A673 (cell line): ENCODE measurements around the gene C20orf144. TPM values are rescaled to one million over a fixed set of nuclear protein-coding genes. Genes with fewer than 3 reads are reported as not detected.

Source experiments
- BruUV-seq: library from RNA; stranded (reverse); fragments of 400-500 nt; replicated peaks from 2 replicates; lab custom pipeline; 2021; lab: Mats Ljungman, UMichigan
- CTCF ChIA-PET: fragments of 300-600 bp; sonication (Branson Sonifier 250); formaldehyde crosslinking; loops from one replicate; lab custom pipeline; 2022; ENCODE audit warnings: antibody characterized with exemption; lab: Charles Lee
- POLR2A ChIA-PET: fragments of 300-600 bp; sonication (Branson Sonifier 250); formaldehyde crosslinking; loops from one replicate; lab custom pipeline; 2022; ENCODE audit warnings: antibody characterized with exemption; ENCODE audit not compliant: low non-redundant PET; lab: Charles Lee
- DNase-seq: peaks from one replicate; pipeline ENCODE4 v3.0.0-alpha.2; 2015; ENCODE audit warnings: low spot score
- H3K27ac ChIP-seq: fragments of 200-600 bp; sonication (generic); 2 replicates; pipeline ENCODE4 v1.5.1; 2016; ENCODE audit warnings: mixed run types, low read depth, mild to moderate bottlenecking, mixed read lengths, antibody characterized with exemption, low read length; ENCODE audit not compliant: poor library complexity, severe bottlenecking
- H3K27me3 ChIP-seq: fragments of 200-600 bp; sonication (generic); replicated peaks from 2 replicates; pipeline ENCODE4 v1.6.1; 2017; ENCODE audit warnings: mixed run types, low read depth, mild to moderate bottlenecking, mixed read lengths, antibody characterized with exemption, low read length; ENCODE audit not compliant: insufficient read depth, poor library complexity
- H3K36me3 ChIP-seq: fragments of 200-600 bp; sonication (generic); 2 replicates; pipeline ENCODE4 v1.6.1; 2016; ENCODE audit warnings: mixed run types, mild to moderate bottlenecking, mixed read lengths, antibody characterized with exemption, low read length; ENCODE audit not compliant: insufficient read depth, poor library complexity, severe bottlenecking
- H3K4me1 ChIP-seq: fragments of 200-600 bp; sonication (generic); 2 replicates; pipeline ENCODE4 v1.6.1; 2017; ENCODE audit warnings: mixed run types, mild to moderate bottlenecking, mixed read lengths, antibody characterized with exemption, low read length; ENCODE audit not compliant: insufficient read depth, poor library complexity, severe bottlenecking
- H3K4me3 ChIP-seq: fragments of 200-600 bp; sonication (generic); 2 replicates; pipeline ENCODE4 v1.5.1; 2016; ENCODE audit warnings: low read depth, mixed run types, mild to moderate bottlenecking, mixed read lengths, low read length; ENCODE audit not compliant: poor library complexity, severe bottlenecking
- H3K9me3 ChIP-seq: fragments of 200-600 bp; sonication (generic); 2 replicates; pipeline ENCODE4 v1.6.1; 2016; ENCODE audit warnings: mixed run types, low read depth, mild to moderate bottlenecking, mixed read lengths, antibody characterized with exemption, low read length; ENCODE audit not compliant: poor library complexity, severe bottlenecking
- CTCF ChIP-seq: fragments of 300-800, 200-600 bp; sonication (generic); conservative IDR thresholded peaks from 2 replicates; pipeline ENCODE4 v1.5.1; 2017; ENCODE audit warnings: low read depth, mild to moderate bottlenecking, antibody characterized with exemption, low read length, moderate library complexity, mixed read lengths
- EZH2 ChIP-seq: fragments of 200-600 bp; sonication (generic); IDR thresholded peaks from 2 replicates; pipeline ENCODE4 v1.6.1; 2017; ENCODE audit warnings: borderline replicate concordance, low read depth, mild to moderate bottlenecking, mixed read lengths, antibody characterized with exemption, low read length; ENCODE audit not compliant: poor library complexity, severe bottlenecking
- intact Hi-C: fragments of 100-400 bp; cut with micrococcal nuclease; formaldehyde crosslinking; loops from one replicate; pipeline ENCODE4 v1.10.0; 2022; ENCODE audit not compliant: unreplicated experiment
- total RNA-seq: library from RNA; stranded (reverse); gene quantifications from 2 replicates; pipeline ENCODE4 v1.2.3, GENCODE V29; 2021

C20orf144 gene
- total RNA-seq, 1 experiment from 2014 or later: 0.13 TPM

- ChIA-PET CTCF (no interaction called here), POLR2A (interaction anchor here (0.6 kb wide), 2 partner anchors 58 to 1941 kb away, joined by 3 to 17 read pairs; partner anchors contain the start of gene SPAG4)
- no TSS peak for BruUV-seq
- H3K9me3 ChIP-seq: no peaks in the 10 kb centered on the region
- peaks cover 31% of the 10 kb centered on the region for H3K4me1 ChIP-seq
- peak within 1 kb of the TSS; percentile 78 for H3K4me3 ChIP-seq
- intact Hi-C loops: no loop called here
- DNase-seq: peak; percentile 83
- peak within 1 kb of the TSS; percentile 88 for H3K27ac ChIP-seq
- H3K27me3 ChIP-seq: no peaks in the 10 kb centered on the region
- H3K36me3 ChIP-seq: peaks cover 18% of the 10 kb centered on the region
- TF ChIP-seq EZH2: no peak
- TF ChIP-seq CTCF: no peak
These were observed 12.4 kb downstream of the C20orf144 start, which contains the start of gene NECAB3 for GRCh38 chr20:33674294-33675135. Gene NECAB3 (minus strand): TSS chr20:33674428. CDS start chr20:33674352, 76 bp downstream.

- Histone ChIP-seq H3K4me3 (peak overlapping the region; percentile 78), H3K4me1 (peaks cover 31% of the 10 kb centered on the region), H3K9me3 (no peaks in the 10 kb centered on the region), H3K27me3 (no peaks in the 10 kb centered on the region), H3K27ac (peak overlapping the region; percentile 88), H3K36me3 (peaks cover 25% of the 10 kb centered on the region)
- BruUV-seq: no TSS peak
- CTCF ChIA-PET: no interaction called here
- intact Hi-C loops: no loop called here
- no peak for DNase-seq
- no peak for TF ChIP-seq EZH2
- TF ChIP-seq CTCF: no peak
- POLR2A ChIA-PET: interaction anchor here (0.6 kb wide), 2 partner anchors 57 to 109 kb away, joined by 3 to 9 read pairs; no protein-coding TSS in a partner anchor
These were observed 13.2 kb downstream of the C20orf144 start for GRCh38 chr20:33675136-33675959.

GRCh38 chr20:33676121-33676520 lies 14.0 kb downstream of the C20orf144 start:
- Histone ChIP-seq H3K9me3 (no peaks in the 10 kb centered on the region), H3K4me3 (no peak overlapping the region), H3K4me1 (peaks cover 26% of the 10 kb centered on the region), H3K27me3 (no peaks in the 10 kb centered on the region), H3K27ac (no peak overlapping the region), H3K36me3 (peaks cover 24% of the 10 kb centered on the region)
- no peak for DNase-seq
- ChIA-PET CTCF (no interaction called here), POLR2A (interaction anchor here (0.6 kb wide), 1 partner anchor 110 kb away, joined by 9 read pairs; no protein-coding TSS in a partner anchor)
- no peak for TF ChIP-seq CTCF
- TF ChIP-seq EZH2: no peak
- BruUV-seq: no TSS peak
- intact Hi-C loops: no loop called here
